K562 (cell line): ENCODE measurements around the gene COPS4. TPM values are rescaled to one million over a fixed set of nuclear protein-coding genes. Genes with fewer than 3 reads are reported as not detected.
A peak's percentile ranks its signal among the peaks of the same experiment; 100 is the strongest.

ENCODE experiments used
- CHD7 ChIP-seq: fragments of 200-600 bp; sonication (generic); IDR thresholded peaks from one replicate; pipeline ENCODE4 v1.6.1; 2012; ENCODE audit warnings: mild to moderate bottlenecking, low read depth, low read length, inconsistent platforms
- MXI1 ChIP-seq: IDR thresholded peaks from 2 replicates; pipeline ENCODE4 v1.6.1; 2011; ENCODE audit warnings: low read depth, mild to moderate bottlenecking, improper control_type of control experiment, low read length
- NBN ChIP-seq: fragments of 450-650 bp; IDR thresholded peaks from 2 replicates; pipeline ENCODE4 v1.6.1; 2016; ENCODE audit warnings: low read depth, mild to moderate bottlenecking
- NR2C1 ChIP-seq, 2 experiments: fragments of 450-650 bp; IDR thresholded peaks; 2 replicates each; pipeline ENCODE4 v1.6.1; 2017; ENCODE audit warnings: mild to moderate bottlenecking in 2 of 2, antibody characterized with exemption in 1 of 2, inconsistent platforms in 1 of 2, missing compliant biosample characterization in 1 of 2, missing genetic modification characterization in 1 of 2
- SMARCE1 ChIP-seq: fragments of 450-650 bp; IDR thresholded peaks from 2 replicates; pipeline ENCODE4 v1.7.1; 2016; ENCODE audit warnings: mild to moderate bottlenecking
- YY1 ChIP-seq, 3 experiments: IDR thresholded peaks; 2 replicates each; pipeline ENCODE4 v1.6.1; 2011; ENCODE audit warnings: low read length in 2 of 3, mild to moderate bottlenecking in 2 of 3, moderate library complexity in 2 of 3, borderline replicate concordance in 1 of 3, control low read depth in 1 of 3, low read depth in 1 of 3; ENCODE audit not compliant: insufficient read depth in 3 of 3, insufficient replicate concordance in 2 of 3, control insufficient read depth in 1 of 3, insufficient read length in 1 of 3; ENCODE audit errors: extremely low read depth in 1 of 3
- polyA plus RNA-seq, 8 experiments: library from polyadenylated mRNA; depleted of rRNA in 4 of 8; stranded (reverse) in 5 of 8; unstranded in 3 of 8; fragments of >200 nt; fragmentation: Nextera tagmentation in 2 of 8; fragmentation: Illumina TruSeq in 1 of 8; extraction: Ambion mirVana in 2 of 8; extraction: Trizol in 1 of 8; gene quantifications; 2 replicates each; pipeline versions ENCODE4 v1.2.1 to v1.2.3, GENCODE V29; 2011 to 2014; ENCODE audit warnings: inconsistent platforms in 1 of 8, missing spikeins in 1 of 8
- total RNA-seq, 7 experiments: library from RNA; depleted of rRNA in 6 of 7; stranded (reverse); fragments of >200 nt in 6 of 7; fragmentation: Illumina TruSeq in 2 of 7; extraction: Trizol in 2 of 7; gene quantifications; 2 replicates each; pipeline versions ENCODE4 v1.2.1 to v1.2.3, GENCODE V29; 2011 to 2021; ENCODE audit warnings: low replicate concordance in 1 of 7

The COPS4 gene
- total and polyA plus RNA-seq, 9 of the 15 experiments (the other 6 are each of a cell fraction or from before 2014, with no cell fraction given) = 44.7 to 180 (median 70.9) TPM

- TF ChIP-seq CHD7 (no peak), SMARCE1 (0 out of 2 replicates have a peak, but pooled peaks have one; percentile 20), NR2C1 (IDR thresholded peaks at IDR 0.05) (0 out of 2 replicates have a peak, but pooled peaks have one; percentile 17), NR2C1 (tag; IDR thresholded peaks at IDR 0.05) (no peak), MXI1 (no peak), YY1 (IDR thresholded peaks at IDR 0.05; ENCODE audit: borderline replicate concordance in 1 of 3, control insufficient read depth in 1 of 3, extremely low read depth in 1 of 3, insufficient read depth in 3 of 3, insufficient read length in 1 of 3, insufficient replicate concordance in 2 of 3, low read depth in 1 of 3, low read length in 2 of 3) (peak in 1 of 3 experiments; percentile 22), NBN (0 out of 2 replicates have a peak, but pooled peaks have one; percentile 14)
Measured at GRCh38 chr4:83013420-83013867, 21.5 kb upstream of the COPS4 start (continued).
